Measurements from ENCODE around the gene EIF2B5.
"Not testable (repeated sequence)": the region's sequence is repeated elsewhere in the genome, so short reads cannot be mapped to it uniquely, and the experiment has no call there.

GRCh38 chr3:184149770-184150169 lies 14.6 kb downstream of the EIF2B5 start:
- TF ChIP-seq CTCF (IDR thresholded peaks at IDR 0.05 in 4 of 5, conservative IDR thresholded peaks at IDR 0.05 in 1 of 5); POLR2A (IDR thresholded peaks at IDR 0.05): not testable (repeated sequence)
